ENCODE results near the gene DOLK.

Gene DOLK

GRCh38 chr9:128908372-128908771, 39.0 kb downstream of the DOLK start:
- DNase-seq (ENCODE audit: low read depth, low spot score), result no peak
- no peak for TF ChIP-seq CTCF (IDR thresholded peaks at IDR 0.05; ENCODE audit: low read depth, low read length)
- in situ Hi-C loops (cut with HindIII; ENCODE audit: low sequenced_read_pairs), result no loop called here
- no peak overlapping the region for H3K4me3 ChIP-seq (ENCODE audit: low read depth, low read length)

GRCh38 chr9:128906741-128907140, 40.7 kb downstream of the DOLK start:
- DNase-seq (ENCODE audit: low read depth, low spot score), result no peak
- in situ Hi-C loops (cut with HindIII; ENCODE audit: low sequenced_read_pairs), result no loop called here
- no peak overlapping the region for H3K4me3 ChIP-seq (ENCODE audit: low read depth, low read length)
- TF ChIP-seq CTCF (IDR thresholded peaks at IDR 0.05; ENCODE audit: low read depth, low read length), result no peak

GRCh38 chr9:128905964-128906363, 41.4 kb downstream of the DOLK start:
- in situ Hi-C loops (cut with HindIII; ENCODE audit: low sequenced_read_pairs), result no loop called here
- H3K4me3 ChIP-seq (ENCODE audit: low read depth, low read length), result no peak overlapping the region
- TF ChIP-seq CTCF (IDR thresholded peaks at IDR 0.05; ENCODE audit: low read depth, low read length), result no peak
- no peak for DNase-seq (ENCODE audit: low read depth, low spot score)

GRCh38 chr9:128903871-128904620, 43.4 kb downstream of the DOLK start:
- in situ Hi-C loops (cut with HindIII; ENCODE audit: low sequenced_read_pairs), result no loop called here
- no peak overlapping the region for H3K4me3 ChIP-seq (ENCODE audit: low read depth, low read length)
- no peak for TF ChIP-seq CTCF (IDR thresholded peaks at IDR 0.05; ENCODE audit: low read depth, low read length)
- no peak for DNase-seq (ENCODE audit: low read depth, low spot score)

- TF ChIP-seq CTCF (IDR thresholded peaks at IDR 0.05; ENCODE audit: low read depth, low read length), result no peak
- no peak overlapping the region for H3K4me3 ChIP-seq (ENCODE audit: low read depth, low read length)
- in situ Hi-C loops (cut with HindIII; ENCODE audit: low sequenced_read_pairs), result no loop called here
- DNase-seq (ENCODE audit: low read depth, low spot score), result no peak
Measured at GRCh38 chr9:128903079-128903461, 44.3 kb downstream of the DOLK start.

- in situ Hi-C loops (cut with HindIII; ENCODE audit: low sequenced_read_pairs), result no loop called here
- no peak for DNase-seq (ENCODE audit: low read depth, low spot score)
- no peak overlapping the region for H3K4me3 ChIP-seq (ENCODE audit: low read depth, low read length)
- no peak for TF ChIP-seq CTCF (IDR thresholded peaks at IDR 0.05; ENCODE audit: low read depth, low read length)
Measured at GRCh38 chr9:128902351-128903078, 44.9 kb downstream of the DOLK start.
